Transverse colon (tissue), 4 donors: ENCODE results near the gene SYCE3. TPM values are rescaled to one million over a fixed set of nuclear protein-coding genes. Genes with fewer than 3 reads are reported as not detected.
"Not testable (repeated sequence)": the region's sequence is repeated elsewhere in the genome, so short reads cannot be mapped to it uniquely, and the experiment has no call there.

Source experiments
- DNase-seq: peaks from one replicate; pipeline ENCODE4 v3.0.0-alpha.2; 2019
- H3K27ac ChIP-seq, 4 donors: fragments of 200-600 bp; sonication (generic); 2 replicates each; pipeline ENCODE4 v1.5.1; 2016 to 2018; ENCODE audit warnings: inconsistent platforms in 4 of 4
- H3K27me3 ChIP-seq: fragments of 200-600 bp; sonication (generic); 2 replicates; pipeline ENCODE4 v1.5.1; 2017; ENCODE audit warnings: inconsistent platforms
- H3K36me3 ChIP-seq, 4 donors: fragments of 200-600 bp; sonication (generic); 2 replicates each; pipeline ENCODE4 v1.5.1; 2017 to 2019; ENCODE audit warnings: inconsistent platforms in 4 of 4
- H3K4me1 ChIP-seq, 4 donors: fragments of 200-600 bp; sonication (generic); 2 replicates each; pipeline ENCODE4 v1.5.1; 2017 to 2020; ENCODE audit warnings: inconsistent platforms in 4 of 4
- H3K4me3 ChIP-seq, 4 donors: fragments of 200-600 bp; sonication (generic); 1 replicate in 1 of 4; 2 replicates in 3 of 4; pipeline versions ENCODE4 v1.5.1 to v1.6.1; 2017 to 2019; ENCODE audit warnings: inconsistent platforms in 4 of 4
- H3K9me3 ChIP-seq, 2 donors: fragments of 200-600 bp; sonication (generic); 2 replicates each; pipeline ENCODE4 v1.5.1; 2017 to 2019; ENCODE audit warnings: inconsistent platforms in 2 of 2
- CTCF ChIP-seq, 5 experiments: fragments of 200-600 bp in 3 of 5; fragments of 450-650 bp in 2 of 5; sonication (generic) in 3 of 5; IDR thresholded peaks; 1 replicate in 2 of 5; 2 replicates in 3 of 5; pipeline ENCODE4 v1.5.1; 2016 to 2017; ENCODE audit warnings: antibody characterized with exemption in 5 of 5, inconsistent platforms in 3 of 5, mild to moderate bottlenecking in 2 of 5, moderate library complexity in 1 of 5
- EP300 ChIP-seq: sonication (generic); formaldehyde crosslinking; IDR thresholded peaks from one replicate; pipeline ENCODE4 v1.6.1; 2017; ENCODE audit warnings: antibody characterized with exemption, low read depth
- POLR2A ChIP-seq: fragments of 450-650 bp; IDR thresholded peaks from one replicate; pipeline ENCODE4 v1.6.1; 2016; ENCODE audit warnings: antibody characterized with exemption, mild to moderate bottlenecking, moderate library complexity
- POLR2AphosphoS5 ChIP-seq, 3 donors: sonication (generic); formaldehyde crosslinking; IDR thresholded peaks; one replicate each; pipeline ENCODE4 v1.6.1; 2016; ENCODE audit warnings: antibody characterized with exemption in 3 of 3
- WGBS, 2 donors: methylation state at CpG; one replicate each; pipeline ENCODE4 v1.1.5; 2018; ENCODE audit warnings: low coverage in 1 of 2; 5-methylcytosine and 5-hydroxymethylcytosine counted together
- in situ Hi-C, 4 donors: fragments of 200-750 bp; cut with MboI; loops; one replicate each; pipeline versions ENCODE4 v1.15.0 to v1.15.1; 2017; ENCODE audit warnings: low sequenced_read_pairs in 3 of 4, low pct_ligation_motif_present in 1 of 4, low pct_unique_long_range_greater_than_20kb in 1 of 4
- intact Hi-C: fragments of 100-400 bp; cut with DNase I; formaldehyde crosslinking; loops from one replicate; pipeline ENCODE4 v1.15.1; 2023; ENCODE audit warnings: low total_unique reads
- total RNA-seq, 4 donors: library from RNA; depleted of rRNA; stranded (reverse); fragments of >200 nt; gene quantifications; one replicate each; pipeline ENCODE4 v1.1.0, GENCODE V29; 2016

SYCE3 gene
- total RNA-seq, 4 donors from 2014 or later: not detected

- 89% methylated on average over 10 of the region's 10 CpGs; no CpG with 5 or more reads in 1 of the 2 donors for WGBS, 2 donors
- no peak for DNase-seq
- intact Hi-C loops: no loop called here
- no peaks in the 10 kb centered on the region for H3K27me3 ChIP-seq
- no peak for TF ChIP-seq CTCF (IDR thresholded peaks at IDR 0.05)
- no peak for TF ChIP-seq POLR2AphosphoS5 (IDR thresholded peaks at IDR 0.05)
- TF ChIP-seq POLR2A: no peak
- no peak for TF ChIP-seq EP300
- in situ Hi-C loops: no loop called here
- no peaks in the 10 kb centered on the region for H3K9me3 ChIP-seq
- H3K4me1 ChIP-seq: peaks cover 11 to 33% (median 25%) of the 10 kb centered on the region in 4 donors
- no peak overlapping the region for H3K27ac ChIP-seq
- H3K36me3 ChIP-seq: peaks cover 0 to 21% (median 10%) of the 10 kb centered on the region in 4 donors
- H3K4me3 ChIP-seq: no peak overlapping the region
Measured at GRCh38 chr22:50521710-50522109, 41.0 kb downstream of the SYCE3 start.

- intact Hi-C loops: no loop called here
- H3K27me3 ChIP-seq: no peaks in the 10 kb centered on the region
- WGBS, 2 donors: 89 to 91% methylated on average over 3 to 13 of the region's 13 CpGs
- peaks cover 9 to 26% (median 20%) of the 10 kb centered on the region in 4 donors for H3K4me1 ChIP-seq
- no peak for TF ChIP-seq CTCF (IDR thresholded peaks at IDR 0.05)
- TF ChIP-seq POLR2AphosphoS5 (IDR thresholded peaks at IDR 0.05): no peak
- TF ChIP-seq EP300: no peak
- TF ChIP-seq POLR2A: no peak
- DNase-seq: no peak
- no peak overlapping the region for H3K27ac ChIP-seq
- in situ Hi-C loops: no loop called here
- H3K36me3 ChIP-seq: peaks cover 0 to 21% (median 10%) of the 10 kb centered on the region in 4 donors
- no peak overlapping the region for H3K4me3 ChIP-seq
- H3K9me3 ChIP-seq: no peaks in the 10 kb centered on the region
Measured at GRCh38 chr22:50520826-50521453, 41.8 kb downstream of the SYCE3 start.

GRCh38 chr22:50520184-50520583 is 42.5 kb downstream of the SYCE3 start:
- Histone ChIP-seq H3K4me1 (peaks cover 9 to 24% (median 20%) of the 10 kb centered on the region in 4 donors), H3K36me3 (peaks cover 0 to 21% (median 10%) of the 10 kb centered on the region in 4 donors)
- H3K27me3 ChIP-seq, H3K9me3 ChIP-seq, H3K4me3 ChIP-seq, H3K27ac ChIP-seq, DNase-seq, in situ Hi-C loops, intact Hi-C loops: not testable (repeated sequence)
- 95 to 100% methylated on average over 7 to 8 of the region's 8 CpGs for WGBS, 2 donors

- Histone ChIP-seq H3K9me3 (no peaks in the 10 kb centered on the region), H3K4me3 (no peak overlapping the region), H3K27ac (no peak overlapping the region), H3K36me3 (peaks cover 0 to 21% (median 10%) of the 10 kb centered on the region in 4 donors), H3K27me3 (no peaks in the 10 kb centered on the region), H3K4me1 (peaks cover 4 to 14% (median 11%) of the 10 kb centered on the region in 4 donors)
- TF ChIP-seq POLR2A (no peak), CTCF (IDR thresholded peaks at IDR 0.05) (no peak), POLR2AphosphoS5 (IDR thresholded peaks at IDR 0.05) (no peak), EP300 (no peak)
- intact Hi-C loops: no loop called here
- 97% methylated on average over 3 of the region's 8 CpGs; no CpG with 5 or more reads in 1 of the 2 donors for WGBS, 2 donors
- DNase-seq: no peak
- in situ Hi-C loops: no loop called here
Measured at GRCh38 chr22:50519151-50519550, 43.6 kb downstream of the SYCE3 start.
